ENCODE results near the gene NELFCD. TPM values are rescaled to one million over a fixed set of nuclear protein-coding genes. Genes with fewer than 3 reads are reported as not detected.

The NELFCD gene
- total RNA-seq, 4 donors from 2014 or later, result 96.6 to 129 (median 113) TPM

DNA sequence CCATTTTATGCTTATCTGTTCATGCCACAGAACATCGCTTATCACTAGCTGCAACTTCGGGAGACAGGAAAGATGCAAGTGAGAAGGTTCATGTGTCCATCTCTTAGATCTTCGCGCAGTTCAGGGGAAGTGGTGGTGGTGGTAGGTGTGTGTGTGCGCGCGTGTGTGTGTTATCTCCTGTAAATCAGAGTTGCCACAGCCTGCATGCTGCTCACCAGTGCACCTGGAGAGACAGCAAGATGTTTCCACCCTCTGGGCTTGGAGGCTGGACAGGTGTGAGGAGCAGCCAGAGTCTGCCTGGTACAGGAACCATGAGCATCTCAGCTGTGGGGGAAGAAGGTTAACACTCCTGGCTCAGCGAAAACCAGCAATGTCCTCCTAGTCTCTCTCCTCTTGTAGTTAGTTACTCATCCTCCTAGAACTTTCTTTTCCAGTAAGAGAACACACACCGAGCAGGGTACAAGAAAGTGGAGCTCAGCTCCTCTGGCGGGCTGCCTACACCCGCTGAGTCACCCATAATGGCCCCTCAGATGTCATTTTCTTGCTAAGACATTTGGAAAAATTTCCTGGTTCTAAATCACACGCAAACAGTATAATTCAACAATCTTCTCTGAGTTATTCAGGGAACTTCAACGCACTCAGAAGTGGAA, 33.0 kb downstream of the NELFCD start:
- no peaks in the 10 kb centered on the region for H3K9me3 ChIP-seq
- H3K36me3 ChIP-seq, result no peaks in the 10 kb centered on the region
- no peak overlapping the region for H3K27ac ChIP-seq
- DNase-seq, result no peak
- intact Hi-C loops (cut with DNase I), result no loop called here
- WGBS, 2 donors, result 73 to 82% methylated on average over 13 of the region's 13 CpGs
- TF ChIP-seq POLR2A (IDR thresholded peaks at IDR 0.05) (no peak), CTCF (IDR thresholded peaks at IDR 0.05) (no peak)
- no peak overlapping the region for H3K4me3 ChIP-seq (replicated peaks in 1 of 3)
- H3K27me3 ChIP-seq, result no peaks in the 10 kb centered on the region
- peaks cover 12% of the 10 kb centered on the region in 2 donors for H3K4me1 ChIP-seq

GRCh38 chr20:59014680-59015389, 33.8 kb downstream of the NELFCD start:
- Histone ChIP-seq H3K4me1 (peaks cover 9 to 12% of the 10 kb centered on the region in 2 donors), H3K27ac (no peak overlapping the region), H3K36me3 (no peaks in the 10 kb centered on the region), H3K9me3 (no peaks in the 10 kb centered on the region), H3K27me3 (no peaks in the 10 kb centered on the region), H3K4me3 (replicated peaks in 1 of 3) (no peak overlapping the region)
- 89 to 94% methylated on average over 8 to 16 of the region's 17 CpGs for WGBS, 2 donors
- no peak for DNase-seq
- intact Hi-C loops (cut with DNase I), result no loop called here
- no peak for TF ChIP-seq POLR2A (IDR thresholded peaks at IDR 0.05)
- TF ChIP-seq CTCF (IDR thresholded peaks at IDR 0.05), result no peak

- intact Hi-C loops (cut with DNase I), result no loop called here
- no peak for TF ChIP-seq CTCF (IDR thresholded peaks at IDR 0.05)
- TF ChIP-seq POLR2A (IDR thresholded peaks at IDR 0.05), result no peak
- Histone ChIP-seq H3K36me3 (no peaks in the 10 kb centered on the region), H3K4me1 (peaks cover 3 to 6% of the 10 kb centered on the region in 2 donors), H3K9me3 (no peaks in the 10 kb centered on the region), H3K4me3 (replicated peaks in 1 of 3) (no peak overlapping the region), H3K27ac (no peak overlapping the region), H3K27me3 (no peaks in the 10 kb centered on the region)
- 88% methylated on average over 16 of the region's 16 CpGs for WGBS, 2 donors
- DNase-seq, result no peak
Observed at GRCh38 chr20:59015411-59015810, 34.4 kb downstream of the NELFCD start.

DNA sequence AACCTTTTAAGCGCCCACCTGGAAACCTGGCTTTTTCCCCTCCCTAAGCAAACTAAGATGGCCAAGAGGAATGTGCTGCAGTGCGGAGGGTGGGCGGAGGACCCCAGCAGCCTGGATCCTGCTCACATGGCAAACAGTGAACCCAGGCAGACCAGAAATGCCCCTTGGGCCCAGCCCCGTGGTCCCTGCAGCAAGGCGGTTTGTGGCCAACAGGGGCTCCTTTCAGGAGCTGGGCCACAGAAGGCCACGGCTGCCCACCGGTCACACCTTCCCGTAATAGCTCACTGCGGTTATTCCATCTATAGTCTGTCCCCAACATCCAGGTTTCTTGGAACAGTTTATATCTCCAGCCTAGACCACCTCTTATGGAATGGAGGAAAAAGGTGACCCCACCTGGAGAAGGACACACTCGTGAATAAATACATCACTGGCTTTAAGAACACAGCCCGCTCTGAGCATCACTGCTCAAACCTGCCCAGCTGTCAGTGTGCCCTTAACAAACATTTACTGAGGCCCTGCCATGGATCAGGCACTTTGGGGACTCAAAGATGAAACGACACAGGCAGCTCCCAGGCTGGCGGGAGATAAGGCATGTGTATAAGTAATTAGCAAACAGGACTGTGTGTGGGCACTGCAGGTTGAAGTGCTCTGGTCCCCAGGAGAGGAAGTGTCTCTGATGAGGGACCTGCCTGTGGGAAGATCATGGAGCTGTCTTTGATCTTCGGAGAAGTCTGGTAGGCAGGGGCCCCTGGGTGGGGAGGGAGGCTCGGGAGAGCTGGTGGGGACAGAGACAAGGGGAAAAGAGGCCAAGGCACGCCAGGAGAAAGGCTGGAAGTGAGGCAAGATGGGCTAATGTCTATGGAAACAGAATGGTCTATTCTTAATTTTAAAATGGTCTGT, 35.0 kb downstream of the NELFCD start:
- WGBS, 2 donors, result 75 to 84% methylated on average over 16 of the region's 16 CpGs
- Histone ChIP-seq H3K27ac (no peak overlapping the region), H3K27me3 (no peaks in the 10 kb centered on the region), H3K4me3 (replicated peaks in 1 of 3) (no peak overlapping the region), H3K9me3 (no peaks in the 10 kb centered on the region), H3K36me3 (no peaks in the 10 kb centered on the region), H3K4me1 (no peaks in the 10 kb centered on the region)
- TF ChIP-seq CTCF (IDR thresholded peaks at IDR 0.05) (no peak), POLR2A (IDR thresholded peaks at IDR 0.05) (no peak)
- intact Hi-C loops (cut with DNase I), result no loop called here
- no peak for DNase-seq

Measured in thyroid gland (tissue), 4 donors.